GM21737 (cell line): ENCODE results near the gene TCEAL8.
A peak's percentile ranks its signal among the peaks of the same experiment; 100 is the strongest.

ENCODE experiments used
- ATAC-seq: cut with Tn5 transposase; IDR thresholded peaks from one replicate; pipeline ENCODE4 v1.9.1; 2021; ENCODE audit warnings: mild to moderate bottlenecking, moderate library complexity; ENCODE audit not compliant: unreplicated experiment

Gene TCEAL8

GRCh38 chrX:103215425-103215991 is 39.4 kb downstream of the TCEAL8 start:
- no peak for ATAC-seq

GRCh38 chrX:103214870-103215424 is 40.0 kb downstream of the TCEAL8 start, which contains the start of gene BEX4:
Gene BEX4 (plus strand): TSS chrX:103215108. CDS start chrX:103216154, 1,046 bp downstream.
- ATAC-seq: peak; percentile 96

GRCh38 chrX:103212749-103213457 is 42.1 kb downstream of the TCEAL8 start:
- no peak for ATAC-seq

GRCh38 chrX:103211012-103211715 is 43.8 kb downstream of the TCEAL8 start:
- no peak for ATAC-seq

- no peak for ATAC-seq
Observed at GRCh38 chrX:103210056-103210455, 44.9 kb downstream of the TCEAL8 start.
